Upper lobe of left lung (tissue), 6 donors: ENCODE measurements around the gene E2F8. TPM values are rescaled to one million over a fixed set of nuclear protein-coding genes. Genes with fewer than 3 reads are reported as not detected.

ENCODE experiments used
- ATAC-seq, 2 donors: fragments of 200-7000 bp; cut with Tn5 transposase; one replicate each; pipeline ENCODE4 v1.9.1; 2022; ENCODE audit warnings: mild to moderate bottlenecking in 2 of 2, moderate library complexity in 2 of 2; ENCODE audit not compliant: low FRiP score in 2 of 2
- DNase-seq, 2 donors: peaks; one replicate each; pipeline ENCODE4 v3.0.0-alpha.2; 2019 to 2020
- H3K27ac ChIP-seq, 4 donors: fragments of 200-600 bp; sonication (generic); one replicate each; pipeline ENCODE4 v1.5.1; 2016 to 2019
- H3K27me3 ChIP-seq, 4 donors: fragments of 200-600 bp; sonication (generic); one replicate each; pipeline ENCODE4 v1.5.1; 2017 to 2019
- H3K36me3 ChIP-seq, 4 donors: fragments of 200-600 bp; sonication (generic); one replicate each; pipeline ENCODE4 v1.5.1; 2016 to 2019
- H3K4me1 ChIP-seq, 4 donors: fragments of 200-600 bp; sonication (generic); one replicate each; pipeline ENCODE4 v1.5.1; 2018 to 2019
- H3K4me3 ChIP-seq, 4 donors: fragments of 200-600 bp; sonication (generic); one replicate each; pipeline ENCODE4 v1.5.1; 2017 to 2019; ENCODE audit warnings: mild to moderate bottlenecking in 2 of 4, moderate library complexity in 1 of 4
- H3K9me3 ChIP-seq, 4 donors: fragments of 200-600 bp; sonication (generic); one replicate each; pipeline ENCODE4 v1.5.1; 2018 to 2019
- CTCF ChIP-seq, 6 experiments: fragments of 450-650 bp in 4 of 6; fragments of 200-600 bp in 2 of 6; sonication (generic) in 2 of 6; IDR thresholded peaks; one replicate each; pipeline ENCODE4 v1.5.1; 2016 to 2019; ENCODE audit warnings: antibody characterized with exemption in 6 of 6
- EP300 ChIP-seq, 4 donors: sonication (generic); formaldehyde crosslinking; IDR thresholded peaks; one replicate each; pipeline ENCODE4 v1.5.1; 2017; ENCODE audit warnings: antibody characterized with exemption in 4 of 4, control low read depth in 2 of 4
- POLR2A ChIP-seq, 4 donors: fragments of 450-650 bp; IDR thresholded peaks; one replicate each; pipeline ENCODE4 v1.5.1; 2016 to 2017; ENCODE audit warnings: antibody characterized with exemption in 4 of 4, mild to moderate bottlenecking in 2 of 4
- POLR2AphosphoS5 ChIP-seq, 2 donors: sonication (generic); formaldehyde crosslinking; IDR thresholded peaks; one replicate each; pipeline ENCODE4 v1.5.1; 2017; ENCODE audit warnings: antibody characterized with exemption in 2 of 2
- WGBS, 2 donors: methylation state at CpG; one replicate each; pipeline ENCODE4 v1.1.5; 2017 to 2018; 5-methylcytosine and 5-hydroxymethylcytosine counted together
- total RNA-seq, 6 donors: library from RNA; depleted of rRNA in 4 of 6; stranded (reverse); fragments of >200 nt in 4 of 6; gene quantifications; one replicate each; pipeline versions ENCODE4 v1.1.0 to v1.2.1, GENCODE V29; 2016 to 2021
- donor health status: DM: no; HTN: no; CAD: no; lungs with moderate emphysema.
- donor health status: DM: no; HTN: yes; CAD: no; lungs with severe emphysema.

The E2F8 gene
- total RNA-seq, 6 donors from 2014 or later = 0.40 to 1.6 (median 1.1) TPM

GRCh38 chr11:19226378-19227195 is 14.2 kb downstream of the E2F8 start:
- no peak for DNase-seq
- 94% methylated on average over 6 of the region's 6 CpGs for WGBS, 2 donors
- Histone ChIP-seq H3K4me1 (no peaks in the 10 kb centered on the region), H3K27me3 (no peaks in the 10 kb centered on the region), H3K27ac (no peak overlapping the region), H3K4me3 (no peak overlapping the region), H3K9me3 (peaks cover 0 to 4% (median 0%) of the 10 kb centered on the region in 4 donors), H3K36me3 (no peaks in the 10 kb centered on the region)
- no peak for TF ChIP-seq POLR2AphosphoS5 (IDR thresholded peaks at IDR 0.05)
- TF ChIP-seq CTCF (IDR thresholded peaks at IDR 0.05) = no peak
- TF ChIP-seq POLR2A (IDR thresholded peaks at IDR 0.05) = no peak
- TF ChIP-seq EP300 (IDR thresholded peaks at IDR 0.05) = no peak
- ATAC-seq = no peak

GRCh38 chr11:19225581-19225980 is 15.2 kb downstream of the E2F8 start:
- Histone ChIP-seq H3K36me3 (no peaks in the 10 kb centered on the region), H3K27me3 (no peaks in the 10 kb centered on the region), H3K4me3 (no peak overlapping the region), H3K9me3 (peaks cover 0 to 4% (median 0%) of the 10 kb centered on the region in 4 donors), H3K27ac (no peak overlapping the region), H3K4me1 (peaks cover 0 to 5% (median 0%) of the 10 kb centered on the region in 4 donors)
- TF ChIP-seq CTCF (IDR thresholded peaks at IDR 0.05) (no peak), EP300 (IDR thresholded peaks at IDR 0.05) (no peak), POLR2AphosphoS5 (IDR thresholded peaks at IDR 0.05) (no peak), POLR2A (IDR thresholded peaks at IDR 0.05) (no peak)
- DNase-seq = no peak
- no peak for ATAC-seq
- 94 to 95% methylated on average over 3 of the region's 3 CpGs for WGBS, 2 donors

- no peak for DNase-seq
- WGBS, 2 donors = 95 to 99% methylated on average over 6 of the region's 6 CpGs
- no peak overlapping the region for H3K27ac ChIP-seq
These were observed 15.6 kb downstream of the E2F8 start for GRCh38 chr11:19225123-19225522.

DNA sequence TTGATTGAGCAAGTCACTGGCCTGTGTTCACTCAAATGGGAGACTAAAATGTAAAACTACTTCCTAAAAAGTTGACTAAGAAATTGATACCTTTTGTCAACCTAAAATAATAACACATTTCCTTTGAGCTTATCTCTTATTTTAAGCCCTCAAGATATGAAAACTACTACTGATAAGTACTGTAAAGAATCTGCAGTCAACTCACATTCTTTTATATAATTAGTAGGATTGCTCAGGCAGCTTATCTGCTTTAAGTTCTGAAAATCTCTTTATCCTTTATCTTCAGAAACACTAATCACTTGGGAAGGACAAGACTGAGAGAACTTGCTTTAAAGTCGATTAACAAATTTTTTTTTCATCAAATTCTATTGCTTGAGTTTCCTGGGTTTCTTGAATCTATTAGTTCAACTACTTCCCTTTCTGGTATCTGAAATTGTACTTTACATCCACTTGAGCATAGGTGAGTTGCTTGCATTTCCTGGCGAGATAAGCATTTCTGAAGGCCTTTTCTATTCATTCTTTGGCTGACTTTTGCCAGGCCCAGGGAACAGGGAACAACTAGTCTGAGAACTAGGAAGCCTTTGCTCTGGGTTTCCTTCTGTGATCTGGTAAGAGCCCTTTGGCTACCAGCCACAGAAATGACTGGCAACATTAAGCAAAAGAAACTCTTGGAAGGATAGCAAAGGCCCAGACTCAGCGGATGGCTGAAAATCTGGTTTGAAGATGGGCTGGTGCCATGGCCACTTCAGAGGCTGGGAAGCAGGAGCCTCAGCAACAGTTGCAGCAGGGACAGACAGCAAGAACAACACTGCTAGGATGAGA is 19.6 kb downstream of the E2F8 start:
- Histone ChIP-seq H3K4me1 (peaks cover 0 to 6% (median 2%) of the 10 kb centered on the region in 4 donors), H3K4me3 (no peak overlapping the region), H3K27ac (no peak overlapping the region), H3K36me3 (no peaks in the 10 kb centered on the region), H3K27me3 (no peaks in the 10 kb centered on the region), H3K9me3 (peaks cover 0 to 4% (median 0%) of the 10 kb centered on the region in 4 donors)
- DNase-seq (peak in 1 of 2 donors; percentile 76), ATAC-seq (peak; percentile 19 to 53)
- WGBS, 2 donors = 19 to 52% methylated on average over 3 of the region's 3 CpGs
- no peak for TF ChIP-seq POLR2AphosphoS5 (IDR thresholded peaks at IDR 0.05)
- TF ChIP-seq POLR2A (IDR thresholded peaks at IDR 0.05) = no peak
- no peak for TF ChIP-seq CTCF (IDR thresholded peaks at IDR 0.05)
- TF ChIP-seq EP300 (IDR thresholded peaks at IDR 0.05) = no peak

More at GRCh38 chr11:19225123-19225522, 15.6 kb downstream of the E2F8 start:
- Histone ChIP-seq H3K36me3 (no peaks in the 10 kb centered on the region), H3K27me3 (no peaks in the 10 kb centered on the region), H3K9me3 (peaks cover 0 to 4% (median 0%) of the 10 kb centered on the region in 4 donors), H3K4me3 (no peak overlapping the region), H3K4me1 (peaks cover 0 to 6% (median 0%) of the 10 kb centered on the region in 4 donors)
- ATAC-seq = no peak
- no peak for TF ChIP-seq POLR2AphosphoS5 (IDR thresholded peaks at IDR 0.05)
- TF ChIP-seq CTCF (IDR thresholded peaks at IDR 0.05) = no peak
- TF ChIP-seq POLR2A (IDR thresholded peaks at IDR 0.05) = no peak
- no peak for TF ChIP-seq EP300 (IDR thresholded peaks at IDR 0.05)
